Body of pancreas (tissue), 4 donors: Measurements from ENCODE around the gene B3GAT1.

Experiments used
- POLR2A ChIP-seq, 3 donors: fragments of 450-650 bp; IDR thresholded peaks; one replicate each; pipeline ENCODE4 v1.6.1; 2016; ENCODE audit warnings: antibody characterized with exemption in 3 of 3, mild to moderate bottlenecking in 2 of 3
- TF ChIP-seq, protein P1 (sequence below), 7 experiments: fragments of 450-650 bp in 4 of 7; fragments of 200-600 bp in 3 of 7; sonication (generic) in 3 of 7; IDR thresholded peaks; one replicate each; pipeline ENCODE4 v1.5.1; 2016 to 2019; ENCODE audit warnings: antibody characterized with exemption in 7 of 7

DNA sequence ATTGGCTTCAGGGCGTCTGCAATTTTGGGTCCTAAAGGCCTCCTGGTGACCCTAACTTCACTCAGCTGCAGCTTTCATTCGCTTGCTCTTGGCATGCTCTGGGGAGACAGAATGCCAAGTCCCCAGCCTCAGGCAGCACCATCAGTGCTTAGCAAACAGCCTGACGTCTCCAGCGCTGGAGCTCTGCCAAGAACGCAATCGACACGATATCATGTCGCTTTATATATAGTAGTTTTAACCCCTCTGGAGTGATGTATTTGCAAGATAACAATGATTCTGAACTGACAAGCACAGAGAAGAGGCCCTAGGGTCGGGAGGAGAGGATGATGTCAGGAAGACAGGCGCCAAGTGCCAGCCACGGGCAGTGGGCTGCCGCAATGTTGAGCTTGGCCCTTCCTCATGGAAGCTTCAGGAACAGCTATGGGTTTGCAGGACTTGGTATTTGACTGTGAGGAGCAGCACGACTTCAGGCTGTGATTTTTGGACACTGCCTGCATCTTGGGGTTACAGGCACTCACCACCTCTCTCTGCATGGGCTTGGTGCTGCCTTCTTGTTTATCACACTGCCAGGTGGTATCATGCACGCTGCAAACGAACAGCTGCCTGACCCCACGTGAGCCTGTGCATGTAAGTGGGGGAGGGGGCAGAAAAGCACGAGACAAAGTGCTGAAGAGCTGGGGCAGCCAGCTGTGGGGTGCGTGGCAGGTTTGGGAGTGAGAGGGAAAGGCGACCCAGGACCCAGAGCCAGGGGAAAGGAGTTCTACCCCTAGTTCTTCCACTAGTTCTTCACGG is 26.1 kb downstream of the B3GAT1 start:
- TF ChIP-seq, protein P1, sequence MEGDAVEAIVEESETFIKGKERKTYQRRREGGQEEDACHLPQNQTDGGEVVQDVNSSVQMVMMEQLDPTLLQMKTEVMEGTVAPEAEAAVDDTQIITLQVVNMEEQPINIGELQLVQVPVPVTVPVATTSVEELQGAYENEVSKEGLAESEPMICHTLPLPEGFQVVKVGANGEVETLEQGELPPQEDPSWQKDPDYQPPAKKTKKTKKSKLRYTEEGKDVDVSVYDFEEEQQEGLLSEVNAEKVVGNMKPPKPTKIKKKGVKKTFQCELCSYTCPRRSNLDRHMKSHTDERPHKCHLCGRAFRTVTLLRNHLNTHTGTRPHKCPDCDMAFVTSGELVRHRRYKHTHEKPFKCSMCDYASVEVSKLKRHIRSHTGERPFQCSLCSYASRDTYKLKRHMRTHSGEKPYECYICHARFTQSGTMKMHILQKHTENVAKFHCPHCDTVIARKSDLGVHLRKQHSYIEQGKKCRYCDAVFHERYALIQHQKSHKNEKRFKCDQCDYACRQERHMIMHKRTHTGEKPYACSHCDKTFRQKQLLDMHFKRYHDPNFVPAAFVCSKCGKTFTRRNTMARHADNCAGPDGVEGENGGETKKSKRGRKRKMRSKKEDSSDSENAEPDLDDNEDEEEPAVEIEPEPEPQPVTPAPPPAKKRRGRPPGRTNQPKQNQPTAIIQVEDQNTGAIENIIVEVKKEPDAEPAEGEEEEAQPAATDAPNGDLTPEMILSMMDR (IDR thresholded peaks at IDR 0.05): no peak
- no peak for TF ChIP-seq POLR2A (IDR thresholded peaks at IDR 0.05)
